ENCODE results near the gene DNM2. TPM values are rescaled to one million over a fixed set of nuclear protein-coding genes. Genes with fewer than 3 reads are reported as not detected.
A peak's percentile ranks its signal among the peaks of the same experiment; 100 is the strongest.

The DNM2 gene
- total RNA-seq, 1 donor = 102 TPM

- H3K9me3 ChIP-seq (ENCODE audit: low read depth, low read length) = no peaks in the 10 kb centered on the region
- no peak for TF ChIP-seq CTCF (IDR thresholded peaks at IDR 0.05; ENCODE audit: extremely low read depth, low read depth, low read length)
- peak; percentile 84 for DNase-seq (ENCODE audit: insufficient read length, low spot score, missing footprints)
- peaks cover 66% of the 10 kb centered on the region for H3K36me3 ChIP-seq (ENCODE audit: insufficient read depth, low read length)
- H3K4me1 ChIP-seq (ENCODE audit: insufficient read depth, low read length) = peaks cover 46% of the 10 kb centered on the region
- peak overlapping the region; percentile 84 for H3K4me2 ChIP-seq (ENCODE audit: insufficient read depth, low read length)
- H3K4me3 ChIP-seq (ENCODE audit: insufficient read depth, low read length) = peak overlapping the region; percentile 86
- peak overlapping the region; percentile 97 for H3K27ac ChIP-seq (ENCODE audit: low read depth, low read length)
- H2AFZ ChIP-seq (ENCODE audit: low read length) = no peak overlapping the region
- H3K79me2 ChIP-seq (ENCODE audit: insufficient read depth, low read length) = peaks cover 39% of the 10 kb centered on the region
- H3K27me3 ChIP-seq (ENCODE audit: insufficient read depth, low read length) = no peaks in the 10 kb centered on the region
- H4K20me1 ChIP-seq (ENCODE audit: insufficient read depth, low read length) = peaks cover 12% of the 10 kb centered on the region
Observed at GRCh38 chr19:10816691-10817090, 98.8 kb downstream of the DNM2 start.

GRCh38 chr19:10817291-10818038 is 99.6 kb downstream of the DNM2 start:
- no peak for TF ChIP-seq CTCF (IDR thresholded peaks at IDR 0.05; ENCODE audit: extremely low read depth, low read depth, low read length)
- Histone ChIP-seq H3K27me3 (ENCODE audit: insufficient read depth, low read length) (no peaks in the 10 kb centered on the region), H3K4me1 (ENCODE audit: insufficient read depth, low read length) (peaks cover 46% of the 10 kb centered on the region), H4K20me1 (ENCODE audit: insufficient read depth, low read length) (peaks cover 12% of the 10 kb centered on the region), H3K9me3 (ENCODE audit: low read depth, low read length) (no peaks in the 10 kb centered on the region), H2AFZ (ENCODE audit: low read length) (no peak overlapping the region), H3K79me2 (ENCODE audit: insufficient read depth, low read length) (peaks cover 34% of the 10 kb centered on the region), H3K4me3 (ENCODE audit: insufficient read depth, low read length) (peak overlapping the region; percentile 86), H3K27ac (ENCODE audit: low read depth, low read length) (peak overlapping the region; percentile 97), H3K4me2 (ENCODE audit: insufficient read depth, low read length) (peak overlapping the region; percentile 84), H3K36me3 (ENCODE audit: insufficient read depth, low read length) (peaks cover 61% of the 10 kb centered on the region)
- peak; percentile 98 for DNase-seq (ENCODE audit: insufficient read length, low spot score, missing footprints)

DNA sequence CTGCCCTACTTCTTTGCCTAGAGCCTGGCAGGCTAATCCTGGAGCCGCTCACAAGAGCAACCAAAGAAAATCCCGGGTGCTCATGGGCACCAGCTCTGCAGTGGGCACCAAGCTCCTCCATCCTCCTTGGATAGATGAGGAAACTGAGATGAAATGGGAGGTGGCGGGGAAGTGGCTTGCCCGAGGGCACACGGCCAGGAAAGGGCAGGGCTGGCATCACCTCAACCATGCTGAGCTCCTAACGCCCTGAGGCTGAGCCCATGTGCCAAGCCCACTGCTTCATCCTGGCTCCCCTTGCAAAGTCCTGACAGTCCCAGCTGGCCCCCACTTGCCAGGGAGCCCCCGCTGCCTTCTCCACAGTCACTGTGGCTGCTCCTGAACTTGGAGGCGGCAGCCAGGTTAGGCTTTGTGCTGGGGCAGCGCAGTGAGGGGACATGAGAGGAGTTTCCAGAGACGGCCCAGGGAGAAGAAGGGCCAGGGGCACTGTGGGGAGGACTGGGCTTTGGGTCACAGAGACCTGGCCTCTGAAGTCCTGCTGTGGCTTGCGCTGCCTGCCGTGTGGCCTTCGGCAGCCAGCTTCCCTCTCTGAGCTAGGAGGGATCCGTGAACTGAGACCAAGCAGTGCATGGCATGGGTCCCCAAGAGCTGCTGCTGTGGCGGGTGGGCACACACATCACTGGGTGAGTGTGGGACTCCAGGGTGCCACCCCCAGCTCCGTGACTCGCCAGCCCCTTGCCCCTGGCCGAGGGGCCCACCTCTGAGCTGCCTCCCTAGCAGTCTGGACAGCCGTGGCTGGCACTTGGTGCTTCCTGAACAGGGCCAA is 100.6 kb downstream of the DNM2 start:
- TF ChIP-seq CTCF (IDR thresholded peaks at IDR 0.05; ENCODE audit: extremely low read depth, low read depth, low read length) = no peak
- H3K79me2 ChIP-seq (ENCODE audit: insufficient read depth, low read length) = peaks cover 34% of the 10 kb centered on the region
- peak overlapping the region; percentile 13 for H3K4me2 ChIP-seq (ENCODE audit: insufficient read depth, low read length)
- peak; percentile 48 for DNase-seq (ENCODE audit: insufficient read length, low spot score, missing footprints)
- peaks cover 12% of the 10 kb centered on the region for H4K20me1 ChIP-seq (ENCODE audit: insufficient read depth, low read length)
- H2AFZ ChIP-seq (ENCODE audit: low read length) = no peak overlapping the region
- no peaks in the 10 kb centered on the region for H3K27me3 ChIP-seq (ENCODE audit: insufficient read depth, low read length)
- peaks cover 36% of the 10 kb centered on the region for H3K4me1 ChIP-seq (ENCODE audit: insufficient read depth, low read length)
- no peaks in the 10 kb centered on the region for H3K9me3 ChIP-seq (ENCODE audit: low read depth, low read length)
- H3K27ac ChIP-seq (ENCODE audit: low read depth, low read length) = peak overlapping the region; percentile 97
- no peak overlapping the region for H3K4me3 ChIP-seq (ENCODE audit: insufficient read depth, low read length)
- peaks cover 53% of the 10 kb centered on the region for H3K36me3 ChIP-seq (ENCODE audit: insufficient read depth, low read length)

Measured in osteoblast (primary cell).